ENCODE results near the gene CR1L. TPM values are rescaled to one million over a fixed set of nuclear protein-coding genes. Genes with fewer than 3 reads are reported as not detected.

Gene CR1L
- total and polyA plus RNA-seq, 9 of the 15 experiments (the other 6 are each of a cell fraction or from before 2014, with no cell fraction given), result 10.1 to 74.8 (median 34.3) TPM

GRCh38 chr1:207644852-207645634 is at the start of gene CR1L (continued):
- no peak for TF ChIP-seq NR2C2 (CRISPR knock-in tag; IDR thresholded peaks at IDR 0.05)
- peak; percentile 10; the same call in 1 of the 2 replicates for TF ChIP-seq NR2C2 (tag; IDR thresholded peaks at IDR 0.05)
- peak; percentile 78 for TF ChIP-seq HMGN3 (IDR thresholded peaks at IDR 0.05; ENCODE audit: borderline replicate concordance, extremely low read depth, insufficient read length, low read depth, low read length)
- TF ChIP-seq NFYB (IDR thresholded peaks at IDR 0.05; ENCODE audit: extremely low read depth, insufficient read length), result peak; percentile 65
- TF ChIP-seq ELF4 (CRISPR knock-in tag; IDR thresholded peaks at IDR 0.05), result 0 out of 2 replicates have a peak, but pooled peaks have one; percentile 35
- TF ChIP-seq RFX7 (CRISPR knock-in tag; IDR thresholded peaks at IDR 0.05), result no peak
- TF ChIP-seq SIN3A (IDR thresholded peaks at IDR 0.05; ENCODE audit: borderline replicate concordance in 2 of 2, control insufficient read depth in 1 of 2, low read depth in 2 of 2, low read length in 2 of 2), result peak; percentile 80 to 86; a peak in 3 of 4 replicates
- peak; percentile 52; the same call in 1 of the 2 replicates for TF ChIP-seq C11orf30 (IDR thresholded peaks at IDR 0.05; ENCODE audit: low read depth)
- peak; percentile 47; the same call in 1 of the 2 replicates for TF ChIP-seq NBN (IDR thresholded peaks at IDR 0.05; ENCODE audit: low read depth)
- TF ChIP-seq CREM (IDR thresholded peaks at IDR 0.05; ENCODE audit: low read depth), result peak; percentile 86
- TF ChIP-seq ZNF785 (CRISPR knock-in tag; IDR thresholded peaks at IDR 0.05), result no peak; the same call in 1 of the 2 replicates
- TF ChIP-seq ID3 (CRISPR knock-in tag; IDR thresholded peaks at IDR 0.05), result no peak
- no peak for TF ChIP-seq ID3 (tag; IDR thresholded peaks at IDR 0.05)
- TF ChIP-seq CCNT2 (IDR thresholded peaks at IDR 0.05; ENCODE audit: borderline replicate concordance, extremely low read depth, insufficient read length, low read depth, low read length), result peak; percentile 84
- peak; percentile 84 for TF ChIP-seq TAF1 (IDR thresholded peaks at IDR 0.05; ENCODE audit: control insufficient read depth, extremely low read depth, insufficient read depth, low read length, severe bottlenecking)
- TF ChIP-seq ZNF280B (CRISPR knock-in tag; IDR thresholded peaks at IDR 0.05), result no peak
- no peak for TF ChIP-seq HDAC8 (tag; IDR thresholded peaks at IDR 0.05)
- TF ChIP-seq ZBTB9 (CRISPR knock-in tag; IDR thresholded peaks at IDR 0.05), result no peak
- TF ChIP-seq ARID2 (IDR thresholded peaks at IDR 0.05), result no peak
- TF ChIP-seq VEZF1 (CRISPR knock-in tag; IDR thresholded peaks at IDR 0.05), result peak; percentile 26; the same call in 1 of the 2 replicates
- 0 out of 4 replicates have a peak, but pooled peaks of 1 of the 2 experiments have one; percentile 11 for TF ChIP-seq MLX (CRISPR knock-in tag; conservative IDR thresholded peaks at IDR 0.05)

Data from K562 (cell line).